ENCODE measurements around the gene SLC26A4.
"Not testable (repeated sequence)": the region's sequence is repeated elsewhere in the genome, so short reads cannot be mapped to it uniquely, and the experiment has no call there.

Gene SLC26A4

GRCh38 chr7:107638594-107638993, 22.0 kb upstream of the SLC26A4 start:
- TF ChIP-seq, protein P1, sequence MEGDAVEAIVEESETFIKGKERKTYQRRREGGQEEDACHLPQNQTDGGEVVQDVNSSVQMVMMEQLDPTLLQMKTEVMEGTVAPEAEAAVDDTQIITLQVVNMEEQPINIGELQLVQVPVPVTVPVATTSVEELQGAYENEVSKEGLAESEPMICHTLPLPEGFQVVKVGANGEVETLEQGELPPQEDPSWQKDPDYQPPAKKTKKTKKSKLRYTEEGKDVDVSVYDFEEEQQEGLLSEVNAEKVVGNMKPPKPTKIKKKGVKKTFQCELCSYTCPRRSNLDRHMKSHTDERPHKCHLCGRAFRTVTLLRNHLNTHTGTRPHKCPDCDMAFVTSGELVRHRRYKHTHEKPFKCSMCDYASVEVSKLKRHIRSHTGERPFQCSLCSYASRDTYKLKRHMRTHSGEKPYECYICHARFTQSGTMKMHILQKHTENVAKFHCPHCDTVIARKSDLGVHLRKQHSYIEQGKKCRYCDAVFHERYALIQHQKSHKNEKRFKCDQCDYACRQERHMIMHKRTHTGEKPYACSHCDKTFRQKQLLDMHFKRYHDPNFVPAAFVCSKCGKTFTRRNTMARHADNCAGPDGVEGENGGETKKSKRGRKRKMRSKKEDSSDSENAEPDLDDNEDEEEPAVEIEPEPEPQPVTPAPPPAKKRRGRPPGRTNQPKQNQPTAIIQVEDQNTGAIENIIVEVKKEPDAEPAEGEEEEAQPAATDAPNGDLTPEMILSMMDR (IDR thresholded peaks at IDR 0.05; ENCODE audit: control insufficient read depth, extremely low read depth, insufficient read depth), result no peak
- no peak for DNase-seq (ENCODE audit: low read depth)
- H3K4me3 ChIP-seq (ENCODE audit: low read depth, low read length), result no peak overlapping the region

- DNase-seq (ENCODE audit: low read depth); H3K4me3 ChIP-seq (ENCODE audit: low read depth, low read length): not testable (repeated sequence)
These were observed 21.6 kb upstream of the SLC26A4 start for GRCh38 chr7:107639070-107639469.

GRCh38 chr7:107641676-107642075, 19.0 kb upstream of the SLC26A4 start:
- TF ChIP-seq, protein P1 (IDR thresholded peaks at IDR 0.05; ENCODE audit: control insufficient read depth, extremely low read depth, insufficient read depth), result no peak
- no peak overlapping the region for H3K4me3 ChIP-seq (ENCODE audit: low read depth, low read length)
- DNase-seq (ENCODE audit: low read depth), result no peak

- no peak overlapping the region for H3K4me3 ChIP-seq (ENCODE audit: low read depth, low read length)
- TF ChIP-seq, protein P1 (IDR thresholded peaks at IDR 0.05; ENCODE audit: control insufficient read depth, extremely low read depth, insufficient read depth), result no peak
These were observed 18.1 kb upstream of the SLC26A4 start for GRCh38 chr7:107642501-107642900.

DNA sequence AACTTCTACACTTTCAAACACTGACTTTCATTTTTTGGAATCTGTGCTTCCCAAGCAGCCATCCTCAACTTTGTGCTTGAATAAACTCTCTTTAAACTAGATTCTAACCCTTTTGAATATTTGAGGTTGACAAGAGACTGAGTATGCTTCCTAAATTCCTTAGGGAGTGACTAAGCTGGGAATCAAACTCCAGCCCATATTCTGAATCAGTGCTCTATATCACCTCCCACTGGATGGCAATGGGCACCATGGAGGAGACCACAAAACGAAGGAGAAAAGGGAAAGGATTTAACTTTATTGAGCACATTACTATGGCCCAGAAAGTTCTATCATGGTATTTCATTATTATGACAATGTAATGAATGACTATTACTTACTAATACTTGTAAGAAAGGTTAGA, 17.2 kb upstream of the SLC26A4 start:
- no peak overlapping the region for H3K4me3 ChIP-seq (ENCODE audit: low read depth, low read length)
- DNase-seq (ENCODE audit: low read depth), result no peak
- TF ChIP-seq, protein P1 (IDR thresholded peaks at IDR 0.05; ENCODE audit: control insufficient read depth, extremely low read depth, insufficient read depth), result no peak

More at GRCh38 chr7:107642501-107642900, 18.1 kb upstream of the SLC26A4 start:
- no peak for DNase-seq (ENCODE audit: low read depth)

DNA sequence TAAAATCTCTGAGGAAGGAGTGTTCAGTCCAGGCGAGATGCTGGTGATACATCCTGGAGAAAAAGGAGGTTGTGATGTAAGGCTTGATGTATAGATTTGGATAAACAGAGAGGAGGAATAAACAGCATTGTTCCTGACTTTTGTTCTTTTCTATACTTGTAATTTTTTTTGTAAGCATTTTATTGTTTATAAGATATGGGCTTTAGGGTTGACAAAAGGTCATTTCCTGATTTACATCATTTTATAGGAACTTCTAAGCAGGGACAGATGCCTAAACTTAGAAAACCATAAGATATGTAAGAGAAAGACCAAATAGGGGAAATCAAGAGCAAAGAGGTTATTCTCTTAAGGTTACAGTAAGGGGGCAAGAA, 16.7 kb upstream of the SLC26A4 start:
- no peak for DNase-seq (ENCODE audit: low read depth)
- no peak overlapping the region for H3K4me3 ChIP-seq (ENCODE audit: low read depth, low read length)
- TF ChIP-seq, protein P1 (IDR thresholded peaks at IDR 0.05; ENCODE audit: control insufficient read depth, extremely low read depth, insufficient read depth), result no peak

DNA sequence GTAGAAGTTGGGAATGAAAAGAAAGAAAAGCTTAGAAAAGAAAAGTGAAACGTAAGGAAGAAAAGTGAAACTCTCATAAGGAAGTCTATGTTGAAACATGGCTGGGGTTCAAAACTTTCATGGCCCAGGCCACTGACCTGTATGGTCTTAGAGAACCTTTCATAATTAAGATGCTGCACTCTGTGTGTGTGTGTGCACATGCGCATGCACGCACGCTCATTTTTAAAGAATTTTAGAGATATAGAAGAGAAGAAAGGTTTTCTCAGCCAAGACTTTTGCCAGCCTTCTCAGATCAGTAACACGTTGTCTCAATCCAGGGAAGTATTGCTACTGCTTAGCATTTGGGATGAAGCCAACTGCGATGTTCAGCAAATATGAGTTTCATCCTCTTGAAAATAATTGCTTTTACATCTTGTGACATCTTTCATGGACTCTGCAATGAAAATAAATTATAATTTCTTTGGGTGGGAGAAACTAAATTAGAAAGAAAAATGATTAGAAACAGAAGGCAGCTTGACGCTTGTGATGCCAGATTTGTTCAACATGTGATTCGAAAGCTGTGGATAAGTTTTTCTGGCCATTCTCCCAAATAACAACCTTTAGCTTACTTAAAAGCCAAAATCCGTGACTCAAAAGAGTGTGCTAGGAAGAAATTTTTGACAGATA, 16.2 kb upstream of the SLC26A4 start:
- DNase-seq (ENCODE audit: low read depth), result no peak
- TF ChIP-seq, protein P1 (IDR thresholded peaks at IDR 0.05; ENCODE audit: control insufficient read depth, extremely low read depth, insufficient read depth), result no peak

More for the DNA sequence above, 16.2 kb upstream of the SLC26A4 start:
- no peak overlapping the region for H3K4me3 ChIP-seq (ENCODE audit: low read depth, low read length)
